ENCODE data around the gene SRPK2. TPM values are rescaled to one million over a fixed set of nuclear protein-coding genes. Genes with fewer than 3 reads are reported as not detected.

The SRPK2 gene
- total and polyA plus RNA-seq, 4 donors, result 7.8 to 19.7 (median 16.7) TPM

DNA sequence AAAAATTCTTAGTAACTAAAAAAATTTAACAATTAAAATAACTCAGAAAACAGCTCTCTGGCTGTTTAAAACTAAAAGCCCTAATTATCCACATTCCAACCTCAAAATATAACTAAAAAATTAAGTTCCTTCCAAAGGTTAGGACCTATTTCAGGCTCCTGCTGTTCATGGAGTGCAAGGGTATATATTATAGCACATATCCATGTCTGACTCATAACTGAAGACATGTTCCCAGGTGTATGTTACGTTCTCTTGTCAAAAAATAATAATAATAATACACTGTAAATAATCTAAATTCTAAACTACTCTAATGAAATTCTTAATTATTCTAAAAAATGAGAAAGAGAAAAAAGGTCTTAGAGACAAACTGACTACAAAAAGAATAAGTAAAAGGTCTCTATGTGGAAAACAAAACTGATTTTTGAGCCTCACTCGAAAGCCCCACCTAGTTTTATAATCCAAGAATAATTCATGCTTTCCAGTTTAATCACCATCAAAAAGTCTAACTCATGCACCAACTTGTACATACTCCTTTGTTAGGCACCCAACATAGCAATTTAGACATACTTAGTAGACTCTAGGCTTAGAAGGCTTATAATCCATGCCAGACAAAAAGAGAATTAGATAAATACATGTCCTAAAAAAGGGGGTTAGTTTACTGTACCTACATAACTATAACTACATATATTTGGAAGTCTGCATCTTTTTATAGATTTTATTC is 203.3 kb downstream of the SRPK2 start:
- no peaks in the 10 kb centered on the region for H3K27me3 ChIP-seq (ENCODE audit: control insufficient read depth in 4 of 4, insufficient read depth in 4 of 4, low read length in 3 of 4)
- WGBS, result 93% methylated on average over 2 of the region's 2 CpGs
- TF ChIP-seq RAD21 (IDR thresholded peaks at IDR 0.05) (no peak), FOXA2 (IDR thresholded peaks at IDR 0.05) (no peak), HNF4A (conservative IDR thresholded peaks at IDR 0.05) (no peak)
- TF ChIP-seq, protein P1, sequence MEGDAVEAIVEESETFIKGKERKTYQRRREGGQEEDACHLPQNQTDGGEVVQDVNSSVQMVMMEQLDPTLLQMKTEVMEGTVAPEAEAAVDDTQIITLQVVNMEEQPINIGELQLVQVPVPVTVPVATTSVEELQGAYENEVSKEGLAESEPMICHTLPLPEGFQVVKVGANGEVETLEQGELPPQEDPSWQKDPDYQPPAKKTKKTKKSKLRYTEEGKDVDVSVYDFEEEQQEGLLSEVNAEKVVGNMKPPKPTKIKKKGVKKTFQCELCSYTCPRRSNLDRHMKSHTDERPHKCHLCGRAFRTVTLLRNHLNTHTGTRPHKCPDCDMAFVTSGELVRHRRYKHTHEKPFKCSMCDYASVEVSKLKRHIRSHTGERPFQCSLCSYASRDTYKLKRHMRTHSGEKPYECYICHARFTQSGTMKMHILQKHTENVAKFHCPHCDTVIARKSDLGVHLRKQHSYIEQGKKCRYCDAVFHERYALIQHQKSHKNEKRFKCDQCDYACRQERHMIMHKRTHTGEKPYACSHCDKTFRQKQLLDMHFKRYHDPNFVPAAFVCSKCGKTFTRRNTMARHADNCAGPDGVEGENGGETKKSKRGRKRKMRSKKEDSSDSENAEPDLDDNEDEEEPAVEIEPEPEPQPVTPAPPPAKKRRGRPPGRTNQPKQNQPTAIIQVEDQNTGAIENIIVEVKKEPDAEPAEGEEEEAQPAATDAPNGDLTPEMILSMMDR (IDR thresholded peaks at IDR 0.05; ENCODE audit: low read depth, low read length, missing input control), result no peak
- DNase-seq (ENCODE audit: low spot score), result no peak
- H3K9ac ChIP-seq (ENCODE audit: low read depth in 1 of 2, low read length in 2 of 2), result no peak overlapping the region
- H3K36me3 ChIP-seq (ENCODE audit: control insufficient read depth in 4 of 4, insufficient read depth in 3 of 4, low read depth in 1 of 4, low read length in 3 of 4), result no peaks in the 10 kb centered on the region
- no peaks in the 10 kb centered on the region for H3K9me3 ChIP-seq (ENCODE audit: control insufficient read depth in 4 of 4, low read length in 3 of 4)
- no peak overlapping the region for H3K27ac ChIP-seq (ENCODE audit: low read depth in 1 of 2, low read length in 2 of 2)
- no peak overlapping the region for H3K4me3 ChIP-seq (ENCODE audit: low read depth in 1 of 3, low read length in 3 of 3)
- H3K4me1 ChIP-seq (ENCODE audit: control insufficient read depth in 4 of 4, insufficient read depth in 4 of 4, low read length in 3 of 4), result peaks cover 0 to 3% (median 0%) of the 10 kb centered on the region in 4 donors

DNA sequence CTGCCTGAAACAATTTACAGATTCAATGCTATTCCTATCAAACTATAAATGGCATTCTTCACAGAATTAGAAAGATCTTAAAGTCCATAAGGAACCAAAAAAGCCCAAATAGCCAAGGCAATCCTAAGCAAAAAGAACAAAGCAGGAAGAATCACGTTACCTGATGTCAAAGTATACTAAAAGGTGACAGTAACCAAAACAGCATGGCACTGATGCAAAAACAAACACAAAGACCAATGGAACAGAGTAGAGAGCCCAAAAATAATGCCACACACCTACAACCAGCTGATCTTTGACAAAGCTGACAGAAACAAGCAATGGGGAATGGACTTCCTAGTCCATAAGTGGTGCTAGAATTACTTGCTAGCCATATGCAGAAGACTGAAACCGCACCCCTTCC is 208.7 kb downstream of the SRPK2 start:
- 97% methylated on average over 2 of the region's 2 CpGs for WGBS

More for the DNA sequence above, 208.7 kb downstream of the SRPK2 start:
- DNase-seq (ENCODE audit: low spot score), result no peak
- no peaks in the 10 kb centered on the region for H3K27me3 ChIP-seq (ENCODE audit: control insufficient read depth in 4 of 4, insufficient read depth in 4 of 4, low read length in 3 of 4)
- H3K9me3 ChIP-seq (ENCODE audit: control insufficient read depth in 4 of 4, low read length in 3 of 4), result peaks cover 0 to 3% (median 3%) of the 10 kb centered on the region in 4 donors
- H3K27ac ChIP-seq (ENCODE audit: low read depth in 1 of 2, low read length in 2 of 2), result no peak overlapping the region
- no peak overlapping the region for H3K9ac ChIP-seq (ENCODE audit: low read depth in 1 of 2, low read length in 2 of 2)
- H3K4me3 ChIP-seq (ENCODE audit: low read depth in 1 of 3, low read length in 3 of 3), result no peak overlapping the region
- H3K36me3 ChIP-seq (ENCODE audit: control insufficient read depth in 4 of 4, insufficient read depth in 3 of 4, low read depth in 1 of 4, low read length in 3 of 4), result no peaks in the 10 kb centered on the region
- TF ChIP-seq JUND (IDR thresholded peaks at IDR 0.05) (no peak), FOXA2 (IDR thresholded peaks at IDR 0.05) (no peak), RAD21 (IDR thresholded peaks at IDR 0.05) (no peak), HNF4A (conservative IDR thresholded peaks at IDR 0.05) (no peak), GABPA (IDR thresholded peaks at IDR 0.05 in 1 of 2, conservative IDR thresholded peaks at IDR 0.05 in 1 of 2) (no peak), YY1 (IDR thresholded peaks at IDR 0.05) (no peak), TAF1 (conservative IDR thresholded peaks at IDR 0.05) (no peak), RXRA (IDR thresholded peaks at IDR 0.05) (no peak), NR2F2 (IDR thresholded peaks at IDR 0.05) (no peak), SP1 (IDR thresholded peaks at IDR 0.05) (no peak)
- TF ChIP-seq, protein P1 (IDR thresholded peaks at IDR 0.05; ENCODE audit: low read depth, low read length, missing input control), result no peak
- TF ChIP-seq, protein P2, sequence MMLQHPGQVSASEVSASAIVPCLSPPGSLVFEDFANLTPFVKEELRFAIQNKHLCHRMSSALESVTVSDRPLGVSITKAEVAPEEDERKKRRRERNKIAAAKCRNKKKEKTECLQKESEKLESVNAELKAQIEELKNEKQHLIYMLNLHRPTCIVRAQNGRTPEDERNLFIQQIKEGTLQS (IDR thresholded peaks at IDR 0.05), result no peak
- TF ChIP-seq, protein P3, sequence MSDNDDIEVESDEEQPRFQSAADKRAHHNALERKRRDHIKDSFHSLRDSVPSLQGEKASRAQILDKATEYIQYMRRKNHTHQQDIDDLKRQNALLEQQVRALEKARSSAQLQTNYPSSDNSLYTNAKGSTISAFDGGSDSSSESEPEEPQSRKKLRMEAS (IDR thresholded peaks at IDR 0.05), result no peak
- H3K4me1 ChIP-seq (ENCODE audit: control insufficient read depth in 4 of 4, insufficient read depth in 4 of 4, low read length in 3 of 4), result peaks cover 3 to 5% (median 4%) of the 10 kb centered on the region in 4 donors
